Large intestine (tissue), 3 donors: ENCODE measurements around the gene LRP1. TPM values are rescaled to one million over a fixed set of nuclear protein-coding genes. Genes with fewer than 3 reads are reported as not detected.

Experiments
- DNase-seq, 2 donors: peaks; one replicate each; pipeline versions ENCODE4 v3.0.0 to v3.0.0-alpha.2; 2013
- H3K27ac ChIP-seq: one replicate; pipeline ENCODE4 v1.5.1; 2013; ENCODE audit warnings: low read length
- H3K27me3 ChIP-seq: 2 replicates; pipeline ENCODE4 v1.6.1; 2013; ENCODE audit warnings: low read length; ENCODE audit not compliant: control insufficient read depth, insufficient read depth
- H3K36me3 ChIP-seq: 2 replicates; pipeline ENCODE4 v1.6.1; 2013; ENCODE audit warnings: low read length; ENCODE audit not compliant: control insufficient read depth, insufficient read depth
- H3K4me1 ChIP-seq: one replicate; pipeline ENCODE4 v1.6.1; 2013; ENCODE audit warnings: low read length; ENCODE audit not compliant: control insufficient read depth, insufficient read depth
- H3K4me3 ChIP-seq: one replicate; pipeline ENCODE4 v1.5.1; 2013; ENCODE audit warnings: low read length
- H3K9me3 ChIP-seq: one replicate; pipeline ENCODE4 v1.6.1; 2013; ENCODE audit warnings: mild to moderate bottlenecking, low read depth, low read length, moderate library complexity; ENCODE audit not compliant: control insufficient read depth
- WGBS: methylation state at CpG from one replicate; pipeline ENCODE4 v1.1.5; 2013; ENCODE audit warnings: low lambda C conversion rate; ENCODE audit not compliant: insufficient coverage; 5-methylcytosine and 5-hydroxymethylcytosine counted together
- polyA plus RNA-seq: library from polyadenylated mRNA; unstranded; fragments of 120-200 nt; gene quantifications from one replicate; pipeline ENCODE4 v1.2.1, GENCODE V29; 2013

The LRP1 gene
- polyA plus RNA-seq, 1 donor = 100 TPM

- Histone ChIP-seq H3K4me1 (no peaks in the 10 kb centered on the region), H3K27ac (no peak overlapping the region), H3K9me3 (no peaks in the 10 kb centered on the region), H3K36me3 (peaks cover 88% of the 10 kb centered on the region), H3K27me3 (no peaks in the 10 kb centered on the region), H3K4me3 (no peak overlapping the region)
- no peak for DNase-seq
- 80% methylated on average over 3 of the region's 13 CpGs for WGBS
Measured at GRCh38 chr12:57164966-57165625, 36.8 kb downstream of the LRP1 start.

GRCh38 chr12:57165741-57166140 lies 37.5 kb downstream of the LRP1 start:
- DNase-seq = peak in 1 of 2 donors; percentile 31

GRCh38 chr12:57166971-57167371 lies 38.7 kb downstream of the LRP1 start:
- Histone ChIP-seq H3K4me1 (no peaks in the 10 kb centered on the region), H3K9me3 (no peaks in the 10 kb centered on the region), H3K27me3 (no peaks in the 10 kb centered on the region), H3K36me3 (peaks cover 84% of the 10 kb centered on the region), H3K27ac (no peak overlapping the region), H3K4me3 (no peak overlapping the region)
- no CpG with 5 or more reads among the region's 10 CpGs for WGBS
- no peak for DNase-seq

More at GRCh38 chr12:57165741-57166140, 37.5 kb downstream of the LRP1 start:
- Histone ChIP-seq H3K4me3 (no peak overlapping the region), H3K4me1 (no peaks in the 10 kb centered on the region), H3K9me3 (no peaks in the 10 kb centered on the region), H3K27me3 (no peaks in the 10 kb centered on the region), H3K27ac (no peak overlapping the region), H3K36me3 (peaks cover 87% of the 10 kb centered on the region)
- WGBS = no CpG with 5 or more reads among the region's 19 CpGs

- 60% methylated on average over 1 of the region's 10 CpGs for WGBS
- Histone ChIP-seq H3K4me1 (no peaks in the 10 kb centered on the region), H3K27me3 (no peaks in the 10 kb centered on the region), H3K36me3 (peaks cover 78% of the 10 kb centered on the region), H3K27ac (no peak overlapping the region), H3K9me3 (no peaks in the 10 kb centered on the region), H3K4me3 (no peak overlapping the region)
- DNase-seq = no peak
Measured at GRCh38 chr12:57168058-57168457, 39.8 kb downstream of the LRP1 start.

GRCh38 chr12:57169046-57169795 lies 40.9 kb downstream of the LRP1 start:
- DNase-seq = no peak
- no peaks in the 10 kb centered on the region for H3K9me3 ChIP-seq
- WGBS = 95% methylated on average over 4 of the region's 23 CpGs
- H3K27me3 ChIP-seq = no peaks in the 10 kb centered on the region
- H3K4me3 ChIP-seq = no peak overlapping the region
- H3K4me1 ChIP-seq = no peaks in the 10 kb centered on the region
- peaks cover 86% of the 10 kb centered on the region for H3K36me3 ChIP-seq
- H3K27ac ChIP-seq = no peak overlapping the region

GRCh38 chr12:57169969-57170368 lies 41.7 kb downstream of the LRP1 start:
- Histone ChIP-seq H3K9me3 (no peaks in the 10 kb centered on the region), H3K4me1 (no peaks in the 10 kb centered on the region), H3K27ac (no peak overlapping the region), H3K27me3 (no peaks in the 10 kb centered on the region), H3K4me3 (no peak overlapping the region), H3K36me3 (peaks cover 84% of the 10 kb centered on the region)
- DNase-seq = no peak
- WGBS = no CpG with 5 or more reads among the region's 7 CpGs

- WGBS = no CpG with 5 or more reads among the region's 1 CpG
- no peaks in the 10 kb centered on the region for H3K9me3 ChIP-seq
- H3K4me1 ChIP-seq = no peaks in the 10 kb centered on the region
- H3K27ac ChIP-seq = no peak overlapping the region
- DNase-seq = no peak
- H3K36me3 ChIP-seq = peaks cover 85% of the 10 kb centered on the region
- no peaks in the 10 kb centered on the region for H3K27me3 ChIP-seq
- H3K4me3 ChIP-seq = no peak overlapping the region
Measured at GRCh38 chr12:57170408-57170807, 42.1 kb downstream of the LRP1 start.

- H3K4me1 ChIP-seq = no peaks in the 10 kb centered on the region
- WGBS = no CpG with 5 or more reads among the region's 4 CpGs
Measured at GRCh38 chr12:57170927-57171326, 42.6 kb downstream of the LRP1 start.

GRCh38 chr12:57171668-57172067 lies 43.4 kb downstream of the LRP1 start:
- WGBS = no CpG with 5 or more reads among the region's 4 CpGs
- Histone ChIP-seq H3K27me3 (no peaks in the 10 kb centered on the region), H3K4me3 (no peak overlapping the region), H3K4me1 (no peaks in the 10 kb centered on the region), H3K27ac (no peak overlapping the region), H3K9me3 (no peaks in the 10 kb centered on the region), H3K36me3 (peaks cover 86% of the 10 kb centered on the region)
- DNase-seq = no peak

More at GRCh38 chr12:57170927-57171326, 42.6 kb downstream of the LRP1 start:
- Histone ChIP-seq H3K36me3 (peaks cover 86% of the 10 kb centered on the region), H3K4me3 (no peak overlapping the region), H3K9me3 (no peaks in the 10 kb centered on the region), H3K27ac (no peak overlapping the region), H3K27me3 (no peaks in the 10 kb centered on the region)
- no peak for DNase-seq

GRCh38 chr12:57173089-57173488 lies 44.8 kb downstream of the LRP1 start:
- H3K36me3 ChIP-seq = peaks cover 86% of the 10 kb centered on the region
- no peak for DNase-seq
- no peaks in the 10 kb centered on the region for H3K9me3 ChIP-seq
- H3K4me1 ChIP-seq = no peaks in the 10 kb centered on the region
- H3K27ac ChIP-seq = no peak overlapping the region
- WGBS = 80% methylated on average over 1 of the region's 11 CpGs
- H3K27me3 ChIP-seq = no peaks in the 10 kb centered on the region
- no peak overlapping the region for H3K4me3 ChIP-seq
